A549 (cell line): ENCODE measurements around the gene CUEDC2.

Source experiments
- BHLHE40 ChIP-seq: IDR thresholded peaks from 2 replicates; pipeline ENCODE4 v1.6.1; 2012; ENCODE audit warnings: low read depth, low read length, inconsistent platforms
- CHD2 ChIP-seq: fragments of 150-350 bp; IDR thresholded peaks from 2 replicates; pipeline ENCODE4 v1.6.1; 2014; ENCODE audit warnings: low read length; ENCODE audit not compliant: partially characterized antibody
- GATA3 ChIP-seq: IDR thresholded peaks from 2 replicates; pipeline ENCODE4 v1.6.1; 2012; ENCODE audit warnings: borderline replicate concordance
- KDM1A ChIP-seq: fragments of 200-600 bp; sonication (generic); IDR thresholded peaks from 2 replicates; pipeline ENCODE4 v1.6.1; 2016; ENCODE audit warnings: low read depth, mild to moderate bottlenecking
- KDM5A ChIP-seq: fragments of 200-600 bp; sonication (generic); IDR thresholded peaks from 2 replicates; pipeline ENCODE4 v1.6.1; 2016; ENCODE audit warnings: antibody characterized with exemption, mild to moderate bottlenecking
- NR3C1 ChIP-seq: fragments of >200 bp; sonication (Bioruptor Twin); formaldehyde crosslinking; IDR thresholded peaks from 3 replicates; pipeline ENCODE4 v1.6.1; 2017
- POLR2A ChIP-seq: IDR thresholded peaks from 2 replicates; pipeline ENCODE4 v1.6.1; 2012; ENCODE audit warnings: mild to moderate bottlenecking, low read length
- RCOR1 ChIP-seq: fragments of 150-350 bp; IDR thresholded peaks from 2 replicates; pipeline ENCODE4 v1.6.1; 2014; ENCODE audit warnings: antibody characterized with exemption, low read length, low read depth
- RFX5 ChIP-seq: fragments of 450-650 bp; IDR thresholded peaks from 2 replicates; pipeline ENCODE4 v1.7.1; 2014; ENCODE audit warnings: antibody characterized with exemption, mild to moderate bottlenecking, moderate library complexity
- RNF2 ChIP-seq: fragments of 200-600 bp; sonication (generic); IDR thresholded peaks from 2 replicates; pipeline ENCODE4 v1.6.1; 2016; ENCODE audit warnings: low read depth, mild to moderate bottlenecking, antibody characterized with exemption, moderate library complexity, borderline replicate concordance
- TF ChIP-seq, protein P1 (sequence below): IDR thresholded peaks from 2 replicates; pipeline ENCODE4 v1.6.1; 2012
- TF ChIP-seq, protein P2 (sequence below): fragments of >200 bp; sonication (Bioruptor Twin); formaldehyde crosslinking; IDR thresholded peaks from 3 replicates; pipeline ENCODE4 v1.5.1; 2016
- TF ChIP-seq, protein P3 (sequence below): fragments of 200-600 bp; sonication (generic); IDR thresholded peaks from 2 replicates; pipeline ENCODE4 v1.6.1; 2016; ENCODE audit warnings: antibody characterized with exemption, mild to moderate bottlenecking, moderate library complexity

DNA sequence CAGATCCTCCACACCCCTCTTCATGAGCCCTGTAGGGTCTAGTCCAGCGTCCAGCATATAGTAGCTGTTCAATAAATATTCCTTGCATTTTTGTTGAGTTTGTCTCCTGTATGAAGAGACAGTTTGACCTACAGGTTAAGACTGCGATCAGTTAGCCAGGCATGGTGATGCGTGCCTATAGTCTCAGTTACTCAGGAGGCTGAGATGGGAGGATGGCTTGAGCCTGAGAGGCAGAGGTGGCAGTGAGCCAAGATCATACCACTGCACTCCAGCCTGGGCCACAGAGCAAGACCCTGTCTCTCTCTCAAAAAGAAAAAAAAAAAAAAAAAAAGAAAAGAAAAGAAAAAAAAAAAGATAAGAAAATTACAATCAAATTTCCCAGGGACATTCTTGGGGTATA, 5.1 kb upstream of the CUEDC2 start:
- TF ChIP-seq GATA3 (no peak), POLR2A (no peak), NR3C1 (no peak), RCOR1 (no peak), RFX5 (no peak), CHD2 (no peak), RNF2 (no peak), KDM5A (no peak), KDM1A (no peak), BHLHE40 (no peak)
- TF ChIP-seq, protein P1, sequence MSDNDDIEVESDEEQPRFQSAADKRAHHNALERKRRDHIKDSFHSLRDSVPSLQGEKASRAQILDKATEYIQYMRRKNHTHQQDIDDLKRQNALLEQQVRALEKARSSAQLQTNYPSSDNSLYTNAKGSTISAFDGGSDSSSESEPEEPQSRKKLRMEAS = no peak
- TF ChIP-seq, protein P2, sequence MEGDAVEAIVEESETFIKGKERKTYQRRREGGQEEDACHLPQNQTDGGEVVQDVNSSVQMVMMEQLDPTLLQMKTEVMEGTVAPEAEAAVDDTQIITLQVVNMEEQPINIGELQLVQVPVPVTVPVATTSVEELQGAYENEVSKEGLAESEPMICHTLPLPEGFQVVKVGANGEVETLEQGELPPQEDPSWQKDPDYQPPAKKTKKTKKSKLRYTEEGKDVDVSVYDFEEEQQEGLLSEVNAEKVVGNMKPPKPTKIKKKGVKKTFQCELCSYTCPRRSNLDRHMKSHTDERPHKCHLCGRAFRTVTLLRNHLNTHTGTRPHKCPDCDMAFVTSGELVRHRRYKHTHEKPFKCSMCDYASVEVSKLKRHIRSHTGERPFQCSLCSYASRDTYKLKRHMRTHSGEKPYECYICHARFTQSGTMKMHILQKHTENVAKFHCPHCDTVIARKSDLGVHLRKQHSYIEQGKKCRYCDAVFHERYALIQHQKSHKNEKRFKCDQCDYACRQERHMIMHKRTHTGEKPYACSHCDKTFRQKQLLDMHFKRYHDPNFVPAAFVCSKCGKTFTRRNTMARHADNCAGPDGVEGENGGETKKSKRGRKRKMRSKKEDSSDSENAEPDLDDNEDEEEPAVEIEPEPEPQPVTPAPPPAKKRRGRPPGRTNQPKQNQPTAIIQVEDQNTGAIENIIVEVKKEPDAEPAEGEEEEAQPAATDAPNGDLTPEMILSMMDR = no peak
- TF ChIP-seq, protein P3, sequence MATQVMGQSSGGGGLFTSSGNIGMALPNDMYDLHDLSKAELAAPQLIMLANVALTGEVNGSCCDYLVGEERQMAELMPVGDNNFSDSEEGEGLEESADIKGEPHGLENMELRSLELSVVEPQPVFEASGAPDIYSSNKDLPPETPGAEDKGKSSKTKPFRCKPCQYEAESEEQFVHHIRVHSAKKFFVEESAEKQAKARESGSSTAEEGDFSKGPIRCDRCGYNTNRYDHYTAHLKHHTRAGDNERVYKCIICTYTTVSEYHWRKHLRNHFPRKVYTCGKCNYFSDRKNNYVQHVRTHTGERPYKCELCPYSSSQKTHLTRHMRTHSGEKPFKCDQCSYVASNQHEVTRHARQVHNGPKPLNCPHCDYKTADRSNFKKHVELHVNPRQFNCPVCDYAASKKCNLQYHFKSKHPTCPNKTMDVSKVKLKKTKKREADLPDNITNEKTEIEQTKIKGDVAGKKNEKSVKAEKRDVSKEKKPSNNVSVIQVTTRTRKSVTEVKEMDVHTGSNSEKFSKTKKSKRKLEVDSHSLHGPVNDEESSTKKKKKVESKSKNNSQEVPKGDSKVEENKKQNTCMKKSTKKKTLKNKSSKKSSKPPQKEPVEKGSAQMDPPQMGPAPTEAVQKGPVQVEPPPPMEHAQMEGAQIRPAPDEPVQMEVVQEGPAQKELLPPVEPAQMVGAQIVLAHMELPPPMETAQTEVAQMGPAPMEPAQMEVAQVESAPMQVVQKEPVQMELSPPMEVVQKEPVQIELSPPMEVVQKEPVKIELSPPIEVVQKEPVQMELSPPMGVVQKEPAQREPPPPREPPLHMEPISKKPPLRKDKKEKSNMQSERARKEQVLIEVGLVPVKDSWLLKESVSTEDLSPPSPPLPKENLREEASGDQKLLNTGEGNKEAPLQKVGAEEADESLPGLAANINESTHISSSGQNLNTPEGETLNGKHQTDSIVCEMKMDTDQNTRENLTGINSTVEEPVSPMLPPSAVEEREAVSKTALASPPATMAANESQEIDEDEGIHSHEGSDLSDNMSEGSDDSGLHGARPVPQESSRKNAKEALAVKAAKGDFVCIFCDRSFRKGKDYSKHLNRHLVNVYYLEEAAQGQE = no peak
